ENCODE data around the gene NACC2.

The NACC2 gene

DNA sequence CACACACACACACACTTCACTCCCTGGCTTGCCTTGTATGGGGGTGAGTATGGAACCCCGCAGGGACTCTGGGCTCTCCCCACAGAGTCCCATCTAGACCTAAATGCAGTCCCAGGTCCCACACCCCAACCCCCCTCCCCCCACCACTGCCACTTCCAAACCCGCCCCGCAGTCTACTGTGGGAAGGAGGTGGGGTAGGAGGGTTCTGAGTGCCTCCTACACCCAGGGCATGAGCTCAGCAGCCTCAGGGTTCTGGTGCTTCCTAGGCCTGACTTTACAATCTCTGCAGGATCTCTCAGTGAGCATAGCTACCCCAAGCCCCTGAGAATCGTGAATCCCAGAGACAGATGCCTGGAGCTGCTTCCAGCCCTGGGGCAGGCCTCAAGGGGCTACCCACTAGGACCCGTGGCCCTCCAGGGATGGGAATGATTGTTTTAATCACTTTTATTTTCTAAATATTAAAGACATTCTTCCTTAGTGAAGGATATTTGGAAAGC lies 1.5 kb upstream of the NACC2 start:
- H3K4me3 ChIP-seq (ENCODE audit: low read length): no peak overlapping the region
- H3K27me3 ChIP-seq (ENCODE audit: control insufficient read depth, insufficient read depth, low read length): peaks cover 42% of the 10 kb centered on the region
- H3K9ac ChIP-seq (ENCODE audit: low read length): no peak overlapping the region
- no peak overlapping the region for H3K27ac ChIP-seq (ENCODE audit: low read length)
- H3K36me3 ChIP-seq (ENCODE audit: control insufficient read depth, low read depth, low read length): no peaks in the 10 kb centered on the region
- H3K4me1 ChIP-seq (ENCODE audit: control insufficient read depth, low read depth, low read length): peaks cover 6% of the 10 kb centered on the region
- H3K9me3 ChIP-seq (ENCODE audit: control insufficient read depth, low read depth, low read length): no peaks in the 10 kb centered on the region

DNA sequence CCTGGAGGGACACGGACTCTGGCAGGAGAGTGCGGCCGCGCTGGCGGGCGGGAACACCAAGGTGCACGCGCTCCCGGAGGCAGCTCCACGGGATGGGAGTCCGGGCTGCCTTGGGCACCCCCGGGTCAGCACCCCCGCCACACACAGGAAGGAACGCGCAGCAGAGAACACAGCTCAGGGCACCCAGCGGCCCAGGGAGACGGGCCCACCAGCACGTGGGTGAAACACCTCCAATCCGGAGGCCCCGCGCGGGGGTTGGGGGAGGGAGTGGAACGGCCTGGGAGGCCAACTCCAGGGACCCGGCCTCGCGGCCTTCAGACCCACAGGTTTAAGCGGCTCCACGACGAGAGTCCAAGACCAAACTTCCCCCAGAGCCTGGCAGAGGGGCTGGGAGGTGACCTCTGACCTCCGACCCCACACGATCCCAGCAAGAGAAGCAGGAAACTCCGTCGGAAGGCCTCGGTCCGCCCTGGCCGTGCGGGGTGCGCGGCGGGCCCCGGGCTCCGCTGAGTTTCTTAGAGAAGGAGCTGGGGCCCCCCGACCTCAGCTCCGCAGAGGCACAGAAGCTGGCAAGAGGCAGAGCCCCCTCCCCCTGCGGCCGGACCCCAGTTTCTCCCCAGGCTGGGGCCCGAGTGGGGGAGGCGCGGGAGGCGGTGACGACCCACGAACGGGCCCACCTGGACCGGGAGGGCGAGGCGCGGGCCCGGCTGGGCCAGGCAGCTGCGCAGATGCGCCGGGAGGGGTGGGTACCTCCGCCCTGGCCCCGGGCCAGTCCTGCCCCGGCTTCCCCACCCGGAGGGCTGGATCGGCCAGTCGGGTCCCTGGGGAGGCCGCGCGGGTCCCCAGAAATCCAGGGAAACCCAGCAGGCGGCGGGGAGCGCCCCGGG lies 851 bp downstream of the NACC2 start:
- no peaks in the 10 kb centered on the region for H3K9me3 ChIP-seq (ENCODE audit: control insufficient read depth, low read depth, low read length)
- peak overlapping the region; percentile 47 for H3K4me3 ChIP-seq (ENCODE audit: low read length)
- peaks cover 3% of the 10 kb centered on the region for H3K4me1 ChIP-seq (ENCODE audit: control insufficient read depth, low read depth, low read length)
- H3K27ac ChIP-seq (ENCODE audit: low read length): no peak overlapping the region
- H3K9ac ChIP-seq (ENCODE audit: low read length): no peak overlapping the region
- H3K27me3 ChIP-seq (ENCODE audit: control insufficient read depth, insufficient read depth, low read length): peaks cover 41% of the 10 kb centered on the region
- H3K36me3 ChIP-seq (ENCODE audit: control insufficient read depth, low read depth, low read length): no peaks in the 10 kb centered on the region

DNA sequence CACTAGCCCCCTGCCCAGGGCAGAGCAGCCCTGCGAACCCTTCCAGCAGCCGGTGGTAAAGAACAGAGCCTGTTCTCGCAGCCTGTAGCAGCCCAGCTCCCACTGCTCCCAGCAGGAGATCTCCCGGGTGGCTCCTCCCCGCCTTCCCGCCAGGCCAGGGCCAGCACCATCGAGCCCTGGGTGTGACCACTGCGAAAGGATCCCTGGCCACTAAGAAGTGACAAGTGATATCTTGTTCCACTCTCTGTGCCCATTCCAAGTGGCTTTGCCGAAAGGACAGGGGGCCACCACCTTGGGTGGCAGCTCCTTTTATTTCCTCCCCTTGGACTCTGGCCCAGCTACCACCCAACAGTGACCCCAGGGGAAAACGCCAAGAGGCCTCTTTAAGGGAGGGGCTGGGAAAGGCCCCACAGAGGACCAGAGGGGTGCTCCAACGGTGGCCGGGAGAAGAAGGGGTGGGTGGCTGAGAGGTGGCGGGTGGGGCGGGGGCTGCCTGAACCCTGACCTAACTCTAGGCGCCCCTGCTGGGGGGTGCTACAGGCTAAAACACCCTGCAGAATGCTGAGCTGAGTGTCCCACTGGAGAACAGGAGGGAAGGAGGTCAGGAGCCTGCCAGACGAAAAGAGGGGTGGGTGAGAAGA lies 1.6 kb downstream of the NACC2 start:
- Histone ChIP-seq H3K4me1 (ENCODE audit: control insufficient read depth, low read depth, low read length) (peaks cover 3% of the 10 kb centered on the region), H3K9ac (ENCODE audit: low read length) (no peak overlapping the region), H3K9me3 (ENCODE audit: control insufficient read depth, low read depth, low read length) (no peaks in the 10 kb centered on the region), H3K27me3 (ENCODE audit: control insufficient read depth, insufficient read depth, low read length) (peaks cover 37% of the 10 kb centered on the region), H3K36me3 (ENCODE audit: control insufficient read depth, low read depth, low read length) (no peaks in the 10 kb centered on the region), H3K27ac (ENCODE audit: low read length) (no peak overlapping the region), H3K4me3 (ENCODE audit: low read length) (peak overlapping the region; percentile 47)

DNA sequence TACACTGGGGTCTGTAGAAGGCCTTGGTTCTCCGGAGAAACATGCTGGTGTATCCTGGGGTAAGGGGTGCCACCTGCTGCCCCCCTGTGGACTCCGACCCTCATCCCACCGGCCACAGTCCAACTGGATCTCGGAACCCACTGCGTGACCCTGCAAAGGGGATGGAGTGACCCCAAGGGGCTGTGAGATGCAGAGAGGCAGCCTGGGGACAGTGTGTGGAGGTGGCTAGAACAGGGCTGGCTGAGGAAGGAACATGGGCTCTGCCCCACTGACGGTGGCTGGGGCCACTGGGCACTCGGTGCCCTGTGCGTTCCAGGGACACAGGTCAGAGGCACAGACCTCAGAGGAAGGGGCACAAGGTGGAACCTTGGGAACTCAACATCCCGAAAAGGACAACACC lies 2.3 kb downstream of the NACC2 start:
- H3K9ac ChIP-seq (ENCODE audit: low read length): no peak overlapping the region
- peaks cover 37% of the 10 kb centered on the region for H3K27me3 ChIP-seq (ENCODE audit: control insufficient read depth, insufficient read depth, low read length)
- H3K4me1 ChIP-seq (ENCODE audit: control insufficient read depth, low read depth, low read length): peaks cover 3% of the 10 kb centered on the region
- no peaks in the 10 kb centered on the region for H3K9me3 ChIP-seq (ENCODE audit: control insufficient read depth, low read depth, low read length)
- no peaks in the 10 kb centered on the region for H3K36me3 ChIP-seq (ENCODE audit: control insufficient read depth, low read depth, low read length)
- H3K4me3 ChIP-seq (ENCODE audit: low read length): no peak overlapping the region
- no peak overlapping the region for H3K27ac ChIP-seq (ENCODE audit: low read length)

DNA sequence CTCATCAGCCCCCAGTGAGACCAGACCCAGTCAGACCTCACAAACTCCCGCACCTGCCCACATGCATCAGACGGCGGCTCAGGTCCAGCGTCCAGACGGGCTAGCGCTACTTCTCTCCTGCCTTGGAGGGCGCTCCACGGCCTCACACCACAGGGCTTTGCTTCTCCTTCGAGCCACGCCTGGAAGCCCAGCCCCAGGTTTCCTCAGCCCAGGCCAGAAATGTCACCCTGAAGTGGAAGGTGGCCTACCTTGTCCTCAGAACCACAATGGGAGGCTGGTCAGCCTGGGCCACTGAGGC lies 2.8 kb downstream of the NACC2 start:
- no peaks in the 10 kb centered on the region for H3K36me3 ChIP-seq (ENCODE audit: control insufficient read depth, low read depth, low read length)
- H3K9ac ChIP-seq (ENCODE audit: low read length): no peak overlapping the region
- H3K4me3 ChIP-seq (ENCODE audit: low read length): no peak overlapping the region
- no peak overlapping the region for H3K27ac ChIP-seq (ENCODE audit: low read length)
- peaks cover 37% of the 10 kb centered on the region for H3K27me3 ChIP-seq (ENCODE audit: control insufficient read depth, insufficient read depth, low read length)
- H3K4me1 ChIP-seq (ENCODE audit: control insufficient read depth, low read depth, low read length): peaks cover 3% of the 10 kb centered on the region
- H3K9me3 ChIP-seq (ENCODE audit: control insufficient read depth, low read depth, low read length): no peaks in the 10 kb centered on the region

DNA sequence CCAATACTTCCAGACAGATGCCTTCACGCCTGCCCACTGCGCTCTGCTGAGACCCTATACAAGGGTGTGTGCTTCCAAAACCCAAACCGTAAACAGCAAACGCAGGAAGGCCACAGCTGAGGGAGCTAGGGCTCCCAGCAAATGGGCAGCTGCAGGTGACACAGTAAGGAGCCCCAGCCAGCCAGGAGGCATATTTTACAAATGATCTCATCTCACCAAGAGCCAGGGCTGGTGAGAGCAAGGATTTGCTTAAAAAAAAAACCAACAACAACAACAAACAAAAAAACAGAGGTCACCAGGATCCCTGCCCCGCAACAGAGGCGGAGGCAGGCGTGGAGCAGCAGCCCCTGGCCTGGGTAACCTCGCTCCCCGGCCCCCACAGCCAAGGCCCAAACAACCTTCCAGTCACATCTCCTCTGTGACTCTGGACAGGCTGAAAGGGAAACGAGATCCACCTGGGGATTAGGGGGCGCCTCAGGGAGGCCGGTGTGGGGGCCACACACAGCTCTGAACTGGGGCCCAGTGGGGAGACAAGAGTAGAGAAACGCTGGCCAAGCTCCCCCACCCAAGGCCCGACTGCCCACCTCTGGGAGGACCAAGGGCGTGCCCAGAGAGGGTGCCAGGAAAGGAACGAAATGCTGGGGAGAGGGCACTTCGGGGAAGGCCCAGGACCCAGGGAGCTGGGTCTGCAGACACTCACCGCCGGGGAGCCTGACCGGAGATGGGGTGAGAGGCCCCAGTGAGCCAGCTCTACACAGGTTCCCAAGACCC lies 3.3 kb downstream of the NACC2 start:
- Histone ChIP-seq H3K36me3 (ENCODE audit: control insufficient read depth, low read depth, low read length) (no peaks in the 10 kb centered on the region), H3K27ac (ENCODE audit: low read length) (no peak overlapping the region), H3K9me3 (ENCODE audit: control insufficient read depth, low read depth, low read length) (no peaks in the 10 kb centered on the region), H3K4me3 (ENCODE audit: low read length) (no peak overlapping the region), H3K27me3 (ENCODE audit: control insufficient read depth, insufficient read depth, low read length) (peaks cover 34% of the 10 kb centered on the region), H3K4me1 (ENCODE audit: control insufficient read depth, low read depth, low read length) (peaks cover 3% of the 10 kb centered on the region), H3K9ac (ENCODE audit: low read length) (no peak overlapping the region)

DNA sequence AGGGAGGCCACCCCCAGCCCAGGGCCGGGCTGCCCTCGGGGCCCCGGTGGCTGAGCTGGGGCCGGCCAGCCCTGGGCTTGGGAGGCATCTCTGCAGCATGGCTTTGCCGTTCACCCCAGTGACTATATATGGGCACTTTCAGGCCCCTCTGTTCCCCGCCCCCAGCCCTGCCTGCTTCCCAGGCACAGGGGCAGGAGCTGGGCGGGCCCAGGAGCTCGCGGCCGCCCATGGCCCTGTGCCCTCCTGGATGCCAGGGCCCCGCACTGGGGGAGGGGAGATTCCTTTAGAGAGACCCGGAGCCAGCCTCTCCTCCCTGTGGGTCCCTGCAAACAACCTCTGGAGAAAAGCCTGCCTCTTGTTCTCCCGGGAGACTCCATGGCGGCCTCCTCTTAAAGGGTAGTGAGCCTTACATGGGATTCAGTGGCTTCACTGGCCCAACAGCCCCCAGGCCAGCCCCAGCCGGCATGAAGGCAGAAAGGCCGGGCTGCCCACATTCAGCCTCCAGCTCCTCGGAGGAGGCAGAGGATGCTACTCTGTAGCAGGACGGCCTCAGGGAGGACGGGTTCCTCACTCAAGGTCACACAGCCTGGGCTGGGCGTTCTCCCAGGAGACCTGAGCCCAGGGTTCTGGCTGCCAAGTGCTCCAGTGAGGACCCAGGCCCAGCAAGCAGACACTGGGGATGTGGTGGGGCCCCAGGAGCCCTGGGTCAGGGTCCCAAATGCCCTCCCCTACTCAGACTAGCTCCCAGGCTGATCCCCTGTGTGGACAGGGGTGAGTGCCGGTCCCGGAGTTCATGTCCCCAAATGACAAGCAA lies 4.1 kb downstream of the NACC2 start:
- Histone ChIP-seq H3K27me3 (ENCODE audit: control insufficient read depth, insufficient read depth, low read length) (peaks cover 26% of the 10 kb centered on the region), H3K27ac (ENCODE audit: low read length) (no peak overlapping the region), H3K9me3 (ENCODE audit: control insufficient read depth, low read depth, low read length) (no peaks in the 10 kb centered on the region), H3K4me3 (ENCODE audit: low read length) (no peak overlapping the region), H3K36me3 (ENCODE audit: control insufficient read depth, low read depth, low read length) (no peaks in the 10 kb centered on the region), H3K4me1 (ENCODE audit: control insufficient read depth, low read depth, low read length) (peaks cover 3% of the 10 kb centered on the region), H3K9ac (ENCODE audit: low read length) (no peak overlapping the region)

DNA sequence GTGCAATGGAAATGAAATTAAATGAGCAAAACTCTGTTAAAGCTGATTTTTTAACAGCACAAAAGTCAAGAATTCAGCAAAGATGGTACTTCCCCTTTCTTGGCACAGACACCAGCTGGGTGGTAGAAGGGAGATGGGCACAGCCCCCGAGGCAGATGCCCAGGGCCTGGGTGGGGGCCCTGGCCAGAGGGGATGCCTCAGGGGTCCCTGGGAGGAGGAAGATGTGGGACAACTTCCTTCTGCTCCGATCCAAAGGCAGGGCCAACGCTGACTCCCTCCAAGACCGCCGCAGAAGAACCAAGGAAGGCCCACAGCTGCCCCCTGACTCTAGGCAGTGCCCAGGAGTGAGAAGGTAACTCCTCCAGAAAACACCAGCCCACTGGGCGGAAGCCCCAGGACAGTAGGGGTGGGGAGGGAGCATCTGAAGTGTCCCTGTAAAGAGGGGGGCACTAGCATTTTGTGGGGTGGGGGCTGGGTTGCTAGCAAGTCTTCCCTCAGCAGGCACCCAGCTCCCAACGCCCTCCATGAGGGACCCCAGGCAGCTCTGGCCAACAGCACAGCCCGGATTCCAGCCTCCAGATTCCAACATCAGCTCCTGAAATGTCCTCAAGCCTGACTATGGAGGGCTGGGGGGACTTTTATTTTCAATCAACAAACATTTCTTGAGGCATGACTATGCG lies 4.9 kb downstream of the NACC2 start:
- H3K9ac ChIP-seq (ENCODE audit: low read length): no peak overlapping the region
- H3K27me3 ChIP-seq (ENCODE audit: control insufficient read depth, insufficient read depth, low read length): peaks cover 22% of the 10 kb centered on the region
- peaks cover 3% of the 10 kb centered on the region for H3K4me1 ChIP-seq (ENCODE audit: control insufficient read depth, low read depth, low read length)
- H3K9me3 ChIP-seq (ENCODE audit: control insufficient read depth, low read depth, low read length): no peaks in the 10 kb centered on the region
- no peaks in the 10 kb centered on the region for H3K36me3 ChIP-seq (ENCODE audit: control insufficient read depth, low read depth, low read length)
- no peak overlapping the region for H3K4me3 ChIP-seq (ENCODE audit: low read length)
- no peak overlapping the region for H3K27ac ChIP-seq (ENCODE audit: low read length)

DNA sequence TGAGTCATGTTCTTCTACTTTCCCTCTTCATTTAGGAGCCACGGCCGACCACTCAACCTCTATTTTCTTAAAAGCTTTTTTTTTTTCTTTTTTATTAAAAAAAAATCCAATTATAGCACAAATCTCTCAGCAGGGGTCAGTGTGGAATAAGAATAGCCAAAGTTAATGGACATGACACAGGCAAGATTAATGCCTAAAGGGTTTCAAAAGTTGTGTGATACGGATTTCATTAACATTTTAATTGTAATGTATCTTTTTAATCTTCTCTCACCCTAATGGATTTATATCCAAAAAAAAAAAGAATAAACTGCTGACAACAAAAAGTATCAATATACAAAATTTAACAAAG lies 5.4 kb downstream of the NACC2 start:
- no peak overlapping the region for H3K27ac ChIP-seq (ENCODE audit: low read length)
- no peaks in the 10 kb centered on the region for H3K36me3 ChIP-seq (ENCODE audit: control insufficient read depth, low read depth, low read length)
- no peak overlapping the region for H3K9ac ChIP-seq (ENCODE audit: low read length)
- H3K27me3 ChIP-seq (ENCODE audit: control insufficient read depth, insufficient read depth, low read length): peaks cover 22% of the 10 kb centered on the region
- no peak overlapping the region for H3K4me3 ChIP-seq (ENCODE audit: low read length)
- H3K9me3 ChIP-seq (ENCODE audit: control insufficient read depth, low read depth, low read length): no peaks in the 10 kb centered on the region
- peaks cover 3% of the 10 kb centered on the region for H3K4me1 ChIP-seq (ENCODE audit: control insufficient read depth, low read depth, low read length)

DNA sequence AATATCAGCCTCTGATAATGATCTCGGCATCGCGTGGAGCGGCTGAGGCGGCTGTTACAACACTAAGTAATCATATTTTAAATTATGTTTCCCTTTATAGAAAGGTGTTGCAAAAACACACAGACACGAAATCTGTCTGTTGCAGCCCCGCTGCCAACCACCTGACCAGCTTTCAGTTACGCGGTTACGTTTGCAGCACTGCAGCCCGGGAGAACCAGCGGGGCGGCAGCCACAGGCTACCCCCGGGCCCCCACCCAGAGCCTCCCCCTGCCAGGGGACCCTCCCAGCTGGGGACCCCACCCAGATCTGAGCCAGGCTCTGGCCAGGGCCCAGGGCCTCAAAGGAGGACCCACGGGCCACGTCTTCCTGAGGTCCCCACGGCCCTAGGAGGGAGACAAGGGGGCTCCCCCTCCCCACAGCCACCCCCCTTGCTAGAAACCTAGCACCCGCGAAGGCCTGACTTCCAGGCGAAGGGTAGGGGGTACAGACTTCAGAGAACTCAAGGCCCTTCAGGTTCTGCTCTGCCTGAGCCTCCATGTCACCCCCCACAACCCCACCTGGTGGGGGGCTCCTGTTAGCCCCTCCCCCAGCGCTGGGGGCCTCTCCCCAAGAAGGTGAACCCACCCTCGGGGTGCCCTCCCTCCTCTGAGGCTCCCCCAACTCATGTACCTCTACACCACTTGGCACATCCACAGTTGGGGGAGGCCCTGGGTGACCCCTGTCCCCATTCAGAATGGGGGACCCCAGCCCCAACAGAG lies 6.0 kb downstream of the NACC2 start:
- Histone ChIP-seq H3K4me1 (ENCODE audit: control insufficient read depth, low read depth, low read length) (peaks cover 3% of the 10 kb centered on the region), H3K9ac (ENCODE audit: low read length) (no peak overlapping the region), H3K9me3 (ENCODE audit: control insufficient read depth, low read depth, low read length) (no peaks in the 10 kb centered on the region), H3K27me3 (ENCODE audit: control insufficient read depth, insufficient read depth, low read length) (peaks cover 16% of the 10 kb centered on the region), H3K4me3 (ENCODE audit: low read length) (no peak overlapping the region), H3K27ac (ENCODE audit: low read length) (no peak overlapping the region), H3K36me3 (ENCODE audit: control insufficient read depth, low read depth, low read length) (no peaks in the 10 kb centered on the region)
